K562 (cell line): ENCODE data around the gene RALB. TPM values are rescaled to one million over a fixed set of nuclear protein-coding genes. Genes with fewer than 3 reads are reported as not detected.
A peak's percentile ranks its signal among the peaks of the same experiment; 100 is the strongest.

Experiments used
- ATF1 ChIP-seq, 2 experiments: fragments of 450-650 bp in 1 of 2; IDR thresholded peaks; 2 replicates each; pipeline ENCODE4 v1.6.1; 2016; ENCODE audit warnings: missing compliant biosample characterization in 1 of 2, missing genetic modification characterization in 1 of 2
- ELF2 ChIP-seq: fragments of 250-450 bp; sonication (Bioruptor Pico); IDR thresholded peaks from 2 replicates; pipeline ENCODE4 v1.5.0; 2021; ENCODE audit warnings: mild to moderate bottlenecking
- ETV1 ChIP-seq: fragments of 450-650 bp; conservative IDR thresholded peaks from 2 replicates; pipeline ENCODE4 v1.6.1; 2016; ENCODE audit warnings: missing genetic modification characterization, control low read depth, low read depth, missing compliant biosample characterization
- GATA2 ChIP-seq: sonication (generic); formaldehyde crosslinking; IDR thresholded peaks from 2 replicates; pipeline ENCODE4 v1.4.0; 2020; ENCODE audit warnings: mild to moderate bottlenecking, missing genetic modification reagents
- KLF13 ChIP-seq: fragments of 450-650 bp; IDR thresholded peaks from 2 replicates; pipeline ENCODE4 v1.6.1; 2016; ENCODE audit warnings: missing genetic modification characterization, low read depth, mild to moderate bottlenecking, missing compliant biosample characterization, moderate library complexity, borderline replicate concordance
- MECOM ChIP-seq: fragments of 250-450 bp; sonication (Bioruptor Pico); IDR thresholded peaks from 2 replicates; pipeline ENCODE4 v1.8.0; 2022; ENCODE audit warnings: inconsistent platforms
- MYNN ChIP-seq, 2 experiments: sonication (generic); formaldehyde crosslinking in 1 of 2; IDR thresholded peaks; 2 replicates each; pipeline versions ENCODE4 v1.5.0 to v1.6.1; 2016 to 2020; ENCODE audit warnings: antibody characterized with exemption in 1 of 2, missing genetic modification reagents in 1 of 2
- NFRKB ChIP-seq: fragments of 450-650 bp; IDR thresholded peaks from 2 replicates; pipeline ENCODE4 v1.6.1; 2016; ENCODE audit warnings: low read depth
- PURB ChIP-seq: sonication (generic); formaldehyde crosslinking; IDR thresholded peaks from 2 replicates; pipeline ENCODE4 v1.9.0; 2021; ENCODE audit warnings: low read depth, mild to moderate bottlenecking, missing genetic modification reagents
- SAFB2 ChIP-seq: fragments of 200-400 bp; formaldehyde crosslinking; IDR thresholded peaks from 2 replicates; pipeline ENCODE4 v1.6.1; 2018; ENCODE audit warnings: borderline replicate concordance, low read length, low read depth, moderate library complexity; ENCODE audit not compliant: severe bottlenecking
- SRF ChIP-seq, 2 experiments: fragments of 250-450, 450-650 bp in 1 of 2; sonication (Bioruptor Pico) in 1 of 2; sonication (generic) in 1 of 2; formaldehyde crosslinking; IDR thresholded peaks; 2 replicates each; pipeline versions ENCODE4 v1.5.0 to v1.5.1; 2020 to 2022; ENCODE audit warnings: mild to moderate bottlenecking in 1 of 2, missing genetic modification reagents in 1 of 2
- ZC3H4 ChIP-seq: sonication (generic); formaldehyde crosslinking; IDR thresholded peaks from 2 replicates; pipeline ENCODE4 v1.9.0; 2021; ENCODE audit warnings: missing genetic modification reagents, borderline replicate concordance
- ZNF121 ChIP-seq: sonication (generic); formaldehyde crosslinking; conservative IDR thresholded peaks from 2 replicates; pipeline ENCODE4 v1.8.0; 2022; ENCODE audit warnings: missing genetic modification reagents
- ZNF507 ChIP-seq: conservative IDR thresholded peaks from 2 replicates; pipeline ENCODE4 v1.6.1; 2017; ENCODE audit warnings: missing genetic modification characterization, missing compliant biosample characterization
- ZNF584 ChIP-seq: fragments of 200-800 bp; sonication (Bioruptor generic); IDR thresholded peaks from 2 replicates; pipeline ENCODE4 v1.6.1; 2016; ENCODE audit warnings: low read depth, mild to moderate bottlenecking, missing genetic modification characterization, missing compliant biosample characterization
- ZSCAN29 ChIP-seq: fragments of 450-650 bp; IDR thresholded peaks from 2 replicates; pipeline ENCODE4 v1.6.1; 2017
- polyA plus RNA-seq, 8 experiments: library from polyadenylated mRNA; depleted of rRNA in 4 of 8; stranded (reverse) in 5 of 8; unstranded in 3 of 8; fragments of >200 nt; fragmentation: Nextera tagmentation in 2 of 8; fragmentation: Illumina TruSeq in 1 of 8; extraction: Ambion mirVana in 2 of 8; extraction: Trizol in 1 of 8; gene quantifications; 2 replicates each; pipeline versions ENCODE4 v1.2.1 to v1.2.3, GENCODE V29; 2011 to 2014; ENCODE audit warnings: inconsistent platforms in 1 of 8, missing spikeins in 1 of 8
- total RNA-seq, 7 experiments: library from RNA; depleted of rRNA in 6 of 7; stranded (reverse); fragments of >200 nt in 6 of 7; fragmentation: Illumina TruSeq in 2 of 7; extraction: Trizol in 2 of 7; gene quantifications; 2 replicates each; pipeline versions ENCODE4 v1.2.1 to v1.2.3, GENCODE V29; 2011 to 2021; ENCODE audit warnings: low replicate concordance in 1 of 7
- TF ChIP-seq, protein P1 (sequence below): IDR thresholded peaks from 2 replicates; pipeline ENCODE4 v1.6.1; 2012; ENCODE audit warnings: low read depth, low read length, improper control_type of control experiment, borderline replicate concordance
- TF ChIP-seq, protein P2 (sequence below), 2 experiments: IDR thresholded peaks; 2 replicates each; pipeline ENCODE4 v1.6.1; 2012; ENCODE audit warnings: improper control_type of control experiment in 2 of 2, low read depth in 2 of 2, low read length in 2 of 2, borderline replicate concordance in 1 of 2
- TF ChIP-seq, protein P3 (sequence below): fragments of 450-650 bp; IDR thresholded peaks from one replicate; pipeline ENCODE4 v1.6.1; 2018; ENCODE audit warnings: mild to moderate bottlenecking, moderate library complexity; ENCODE audit not compliant: partially characterized antibody
- TF ChIP-seq, protein P4 (sequence below): fragments of 250-450 bp; sonication (Bioruptor Pico); IDR thresholded peaks from 2 replicates; pipeline ENCODE4 v1.8.0; 2022; ENCODE audit warnings: inconsistent platforms, mild to moderate bottlenecking, moderate library complexity, borderline replicate concordance

Gene RALB
- total and polyA plus RNA-seq, 9 of the 15 experiments (the other 6 are each of a cell fraction or from before 2014, with no cell fraction given) = 14.8 to 65.6 (median 38.4) TPM

DNA sequence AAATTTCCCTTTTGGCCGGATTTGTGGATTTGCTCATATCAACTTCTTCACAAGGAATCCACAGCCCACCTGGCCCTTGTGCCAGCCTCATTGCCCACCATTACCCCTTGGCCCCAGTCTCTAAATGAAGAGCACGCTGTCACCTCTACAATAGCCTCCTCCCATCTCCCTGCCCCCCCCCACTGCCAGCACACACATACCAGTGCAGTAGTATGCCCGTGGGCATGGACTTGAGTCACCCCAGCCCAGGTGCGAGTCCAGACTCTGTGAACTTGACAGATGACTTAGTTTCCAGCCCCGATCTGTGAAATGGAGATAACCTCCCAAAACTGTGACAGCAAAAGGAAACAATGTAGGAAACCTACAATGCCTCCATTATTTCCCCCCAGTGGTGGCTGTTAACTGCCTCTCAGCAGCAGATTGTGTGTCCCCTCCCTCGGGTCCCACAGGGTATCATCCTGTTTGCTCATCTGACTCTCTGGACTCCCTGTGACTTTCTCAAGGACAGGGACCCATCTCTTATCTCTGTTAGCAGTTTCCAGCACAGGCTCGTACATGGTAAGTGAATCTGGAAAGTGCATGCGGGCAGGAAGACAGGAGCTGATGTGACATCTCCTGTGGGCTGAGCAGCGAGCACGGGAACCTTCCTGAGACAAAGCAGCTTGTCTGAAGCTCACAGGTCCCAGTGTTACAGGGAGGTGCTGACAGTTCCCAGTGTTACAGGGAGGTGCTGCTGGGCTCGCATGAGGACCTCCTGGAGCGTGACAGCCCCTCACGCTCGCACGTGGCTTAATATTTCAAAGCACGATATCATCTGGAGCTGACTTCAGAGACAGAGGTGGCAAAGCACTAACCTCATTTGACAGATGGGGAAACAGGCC lies 25.3 kb upstream of the RALB start (continued):
- TF ChIP-seq, protein P1, sequence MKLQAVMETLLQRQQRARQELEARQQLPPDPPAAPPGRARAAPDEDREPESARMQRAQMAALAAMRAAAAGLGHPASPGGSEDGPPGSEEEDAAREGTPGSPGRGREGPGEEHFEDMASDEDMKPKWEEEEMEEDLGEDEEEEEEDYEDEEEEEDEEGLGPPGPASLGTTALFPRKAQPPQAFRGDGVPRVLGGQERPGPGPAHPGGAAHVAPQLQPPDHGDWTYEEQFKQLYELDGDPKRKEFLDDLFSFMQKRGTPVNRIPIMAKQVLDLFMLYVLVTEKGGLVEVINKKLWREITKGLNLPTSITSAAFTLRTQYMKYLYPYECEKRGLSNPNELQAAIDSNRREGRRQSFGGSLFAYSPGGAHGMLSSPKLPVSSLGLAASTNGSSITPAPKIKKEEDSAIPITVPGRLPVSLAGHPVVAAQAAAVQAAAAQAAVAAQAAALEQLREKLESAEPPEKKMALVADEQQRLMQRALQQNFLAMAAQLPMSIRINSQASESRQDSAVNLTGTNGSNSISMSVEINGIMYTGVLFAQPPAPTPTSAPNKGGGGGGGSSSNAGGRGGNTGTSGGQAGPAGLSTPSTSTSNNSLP = no peak
- TF ChIP-seq, protein P2, sequence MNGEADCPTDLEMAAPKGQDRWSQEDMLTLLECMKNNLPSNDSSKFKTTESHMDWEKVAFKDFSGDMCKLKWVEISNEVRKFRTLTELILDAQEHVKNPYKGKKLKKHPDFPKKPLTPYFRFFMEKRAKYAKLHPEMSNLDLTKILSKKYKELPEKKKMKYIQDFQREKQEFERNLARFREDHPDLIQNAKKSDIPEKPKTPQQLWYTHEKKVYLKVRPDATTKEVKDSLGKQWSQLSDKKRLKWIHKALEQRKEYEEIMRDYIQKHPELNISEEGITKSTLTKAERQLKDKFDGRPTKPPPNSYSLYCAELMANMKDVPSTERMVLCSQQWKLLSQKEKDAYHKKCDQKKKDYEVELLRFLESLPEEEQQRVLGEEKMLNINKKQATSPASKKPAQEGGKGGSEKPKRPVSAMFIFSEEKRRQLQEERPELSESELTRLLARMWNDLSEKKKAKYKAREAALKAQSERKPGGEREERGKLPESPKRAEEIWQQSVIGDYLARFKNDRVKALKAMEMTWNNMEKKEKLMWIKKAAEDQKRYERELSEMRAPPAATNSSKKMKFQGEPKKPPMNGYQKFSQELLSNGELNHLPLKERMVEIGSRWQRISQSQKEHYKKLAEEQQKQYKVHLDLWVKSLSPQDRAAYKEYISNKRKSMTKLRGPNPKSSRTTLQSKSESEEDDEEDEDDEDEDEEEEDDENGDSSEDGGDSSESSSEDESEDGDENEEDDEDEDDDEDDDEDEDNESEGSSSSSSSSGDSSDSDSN (IDR thresholded peaks at IDR 0.05; ENCODE audit: borderline replicate concordance in 1 of 2, low read depth in 2 of 2, low read length in 2 of 2) = peak in 1 of 2 experiments; percentile 86; a peak in 2 of 4 replicates
- TF ChIP-seq ATF1 (CRISPR knock-in tag; IDR thresholded peaks at IDR 0.05) (no peak), ATF1 (tag; IDR thresholded peaks at IDR 0.05) (peak; percentile 23; the same call in 1 of the 2 replicates), ZNF121 (CRISPR knock-in tag) (no peak), ELF2 (CRISPR knock-in tag) (no peak), MYNN (IDR thresholded peaks at IDR 0.05) (no peak), MYNN (CRISPR knock-in tag; IDR thresholded peaks at IDR 0.05) (no peak), ETV1 (0 out of 2 replicates have a peak, but pooled peaks have one; percentile 18), GATA2 (peak; percentile 77), SAFB2 (no peak), ZNF584 (CRISPR knock-in tag) (no peak), ZSCAN29 (no peak), KLF13 (tag) (no peak), NFRKB (no peak), SRF (CRISPR knock-in tag; IDR thresholded peaks at IDR 0.05) (no peak), MECOM (CRISPR knock-in tag) (peak; percentile 98), PURB (CRISPR knock-in tag) (no peak), ZNF507 (tag) (no peak), ZC3H4 (CRISPR knock-in tag) (no peak)
- TF ChIP-seq, protein P3, sequence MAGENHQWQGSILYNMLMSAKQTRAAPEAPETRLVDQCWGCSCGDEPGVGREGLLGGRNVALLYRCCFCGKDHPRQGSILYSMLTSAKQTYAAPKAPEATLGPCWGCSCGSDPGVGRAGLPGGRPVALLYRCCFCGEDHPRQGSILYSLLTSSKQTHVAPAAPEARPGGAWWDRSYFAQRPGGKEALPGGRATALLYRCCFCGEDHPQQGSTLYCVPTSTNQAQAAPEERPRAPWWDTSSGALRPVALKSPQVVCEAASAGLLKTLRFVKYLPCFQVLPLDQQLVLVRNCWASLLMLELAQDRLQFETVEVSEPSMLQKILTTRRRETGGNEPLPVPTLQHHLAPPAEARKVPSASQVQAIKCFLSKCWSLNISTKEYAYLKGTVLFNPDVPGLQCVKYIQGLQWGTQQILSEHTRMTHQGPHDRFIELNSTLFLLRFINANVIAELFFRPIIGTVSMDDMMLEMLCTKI = no peak
- TF ChIP-seq, protein P4, sequence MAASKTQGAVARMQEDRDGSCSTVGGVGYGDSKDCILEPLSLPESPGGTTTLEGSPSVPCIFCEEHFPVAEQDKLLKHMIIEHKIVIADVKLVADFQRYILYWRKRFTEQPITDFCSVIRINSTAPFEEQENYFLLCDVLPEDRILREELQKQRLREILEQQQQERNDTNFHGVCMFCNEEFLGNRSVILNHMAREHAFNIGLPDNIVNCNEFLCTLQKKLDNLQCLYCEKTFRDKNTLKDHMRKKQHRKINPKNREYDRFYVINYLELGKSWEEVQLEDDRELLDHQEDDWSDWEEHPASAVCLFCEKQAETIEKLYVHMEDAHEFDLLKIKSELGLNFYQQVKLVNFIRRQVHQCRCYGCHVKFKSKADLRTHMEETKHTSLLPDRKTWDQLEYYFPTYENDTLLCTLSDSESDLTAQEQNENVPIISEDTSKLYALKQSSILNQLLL (CRISPR knock-in tag) = no peak
